ENCODE data around the gene COL6A2. TPM values are rescaled to one million over a fixed set of nuclear protein-coding genes. Genes with fewer than 3 reads are reported as not detected.

Gene COL6A2
- total RNA-seq, 1 experiment from 2014 or later, result 129 TPM

GRCh38 chr21:46067505-46068201, 30.3 kb upstream of the COL6A2 start:
- Histone ChIP-seq H2BK15ac (ENCODE audit: low read depth, low read length) (no peak overlapping the region), H2AFZ (ENCODE audit: low read length) (no peak overlapping the region), H3K79me2 (ENCODE audit: insufficient read depth, low read length) (no peaks in the 10 kb centered on the region), H2AK5ac (ENCODE audit: insufficient read length, low read length) (no peak overlapping the region), H3K4ac (ENCODE audit: low read depth, low read length) (no peak overlapping the region), H3K23ac (ENCODE audit: insufficient read length, low read depth, low read length) (no peak overlapping the region), H3K9me3 (ENCODE audit: control insufficient read depth, low read depth, low read length) (peaks cover 8% of the 10 kb centered on the region), H3K4me1 (ENCODE audit: insufficient read depth, low read length) (no peaks in the 10 kb centered on the region), H3K23me2 (ENCODE audit: insufficient read length, low read depth, low read length, poor library complexity, severe bottlenecking) (no peaks in the 10 kb centered on the region), H3K18ac (ENCODE audit: insufficient read length, low read depth, low read length) (no peak overlapping the region), H3K27me3 (ENCODE audit: insufficient read depth, low read length) (no peaks in the 10 kb centered on the region), H3K56ac (ENCODE audit: insufficient read length, low read depth, low read length) (no peak overlapping the region), H4K20me1 (ENCODE audit: control insufficient read depth, insufficient read depth, insufficient read length) (no peaks in the 10 kb centered on the region), H2BK20ac (ENCODE audit: low read depth, low read length, poor library complexity, severe bottlenecking) (no peak overlapping the region), H3K4me2 (ENCODE audit: insufficient read depth, insufficient read length, low read length) (no peak overlapping the region), H2BK5ac (ENCODE audit: insufficient read length, low read length) (no peak overlapping the region), H4K8ac (replicated peaks; ENCODE audit: insufficient read length, low read depth, low read length) (no peak overlapping the region), H3K27ac (ENCODE audit: insufficient read length, low read depth, low read length) (no peak overlapping the region), H3K9ac (ENCODE audit: extremely low read depth, insufficient read length, low read length) (no peak overlapping the region), H3K79me1 (ENCODE audit: insufficient read depth, low read depth, low read length, poor library complexity, severe bottlenecking) (no peaks in the 10 kb centered on the region), H2BK12ac (ENCODE audit: insufficient read length, low read depth, low read length) (no peak overlapping the region), H4K5ac (ENCODE audit: insufficient read length, low read depth, low read length) (no peak overlapping the region), H3K14ac (ENCODE audit: insufficient read depth, low read length) (no peak overlapping the region; the same call in 1 of the 2 replicates), H2BK120ac (ENCODE audit: low read depth, low read length, poor library complexity, severe bottlenecking) (no peak overlapping the region), H4K91ac (ENCODE audit: insufficient read length, low read depth, low read length) (no peak overlapping the region), H3T11ph (ENCODE audit: low read length) (no peak overlapping the region)
- H3K9me3 Mint-ChIP-seq, result peaks cover 17% of the 10 kb centered on the region in 2 experiments
- peaks cover 19% of the 10 kb centered on the region for H3K27me3 Mint-ChIP-seq (ENCODE audit: low read depth)
- peak; percentile 28 for DNase-seq
- peaks cover 9 to 14% of the 10 kb centered on the region in 2 experiments for H3K4me1 Mint-ChIP-seq
- no peak overlapping the region for H3K4me3 Mint-ChIP-seq
- H3K27ac Mint-ChIP-seq, result peak overlapping the region in 1 of 3 experiments; percentile 71; a peak in 2 of 7 replicates
- TF ChIP-seq CTCF (conservative IDR thresholded peaks at IDR 0.05), result no peak
- no CpG with 5 or more reads among the region's 32 CpGs for WGBS (ENCODE audit: extremely low coverage, insufficient read length, low lambda C conversion rate)
- peaks cover 0 to 12% (median 3%) of the 10 kb centered on the region in 3 experiments; a peak in 5 of 7 replicates for H3K36me3 Mint-ChIP-seq (ENCODE audit: insufficient read depth in 1 of 3, low read depth in 3 of 3)

All from H9 (cell line).